Hematopoietic multipotent progenitor cell treated with erythropoietin and hydrocortisone succinate and interleukin-3 and kit ligand, for 15 days (in vitro differentiated cells): ENCODE measurements around the gene MYO5B.

Experiments used
- DNase-seq: peaks from one replicate; pipeline ENCODE4 v3.0.0-alpha.2; 2015; ENCODE audit warnings: low spot score

The MYO5B gene

DNA sequence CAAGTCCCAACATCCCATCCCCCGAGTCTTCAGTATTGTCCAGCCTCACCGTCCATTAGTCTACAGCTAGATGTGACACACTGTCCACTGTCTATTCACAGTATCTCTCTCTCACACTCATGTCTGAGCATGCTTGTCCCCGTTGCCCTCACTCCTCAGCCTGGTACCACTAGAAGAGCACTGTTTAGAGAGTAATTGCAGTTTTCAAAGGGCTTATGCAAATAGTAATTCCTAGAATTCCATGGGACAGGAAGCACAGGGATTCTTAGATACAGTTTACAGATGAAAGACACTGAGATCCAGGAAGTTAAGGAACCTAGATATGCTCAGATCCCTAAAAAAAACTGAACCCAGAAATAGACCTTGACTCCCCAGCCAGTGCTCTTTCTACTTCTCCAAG lies 125.5 kb downstream of the MYO5B start:
- no peak for DNase-seq

DNA sequence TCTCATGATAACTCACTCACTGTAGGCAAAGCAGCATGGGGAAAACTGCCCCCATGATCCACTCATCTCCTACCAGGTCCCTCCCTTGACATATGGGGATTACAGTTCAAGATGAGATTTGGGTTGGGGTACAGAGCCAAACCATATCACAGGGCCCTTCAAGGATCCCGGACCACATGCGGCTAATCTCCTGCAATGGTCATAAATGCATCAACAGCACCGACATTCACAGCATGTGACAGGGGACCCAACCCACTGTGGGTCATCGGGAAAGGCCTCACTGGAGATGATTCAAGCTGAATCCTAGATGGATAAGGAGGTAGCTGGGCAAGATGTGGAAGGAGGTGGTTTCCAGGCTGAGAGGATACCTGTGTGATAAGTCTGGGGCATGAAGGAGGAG lies 129.4 kb downstream of the MYO5B start:
- DNase-seq: no peak

DNA sequence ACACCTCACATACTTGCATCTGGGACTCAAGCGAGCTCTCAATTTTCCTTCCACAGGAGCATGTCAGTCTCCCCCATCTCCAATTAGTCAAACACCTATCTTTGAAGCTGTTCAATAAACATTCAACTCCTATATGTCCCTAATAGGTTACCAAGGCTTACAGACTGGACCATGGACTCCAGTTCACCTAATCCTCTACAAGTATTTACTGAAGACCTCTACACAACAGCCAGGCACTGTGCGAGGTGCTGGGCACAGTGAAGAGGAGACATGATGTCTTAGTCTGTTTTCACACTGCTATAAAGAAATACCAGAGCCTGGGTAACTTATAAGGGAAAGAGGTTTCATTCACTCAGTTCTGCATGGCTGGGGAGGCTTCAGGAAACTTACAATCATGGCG lies 129.9 kb downstream of the MYO5B start:
- DNase-seq: no peak

DNA sequence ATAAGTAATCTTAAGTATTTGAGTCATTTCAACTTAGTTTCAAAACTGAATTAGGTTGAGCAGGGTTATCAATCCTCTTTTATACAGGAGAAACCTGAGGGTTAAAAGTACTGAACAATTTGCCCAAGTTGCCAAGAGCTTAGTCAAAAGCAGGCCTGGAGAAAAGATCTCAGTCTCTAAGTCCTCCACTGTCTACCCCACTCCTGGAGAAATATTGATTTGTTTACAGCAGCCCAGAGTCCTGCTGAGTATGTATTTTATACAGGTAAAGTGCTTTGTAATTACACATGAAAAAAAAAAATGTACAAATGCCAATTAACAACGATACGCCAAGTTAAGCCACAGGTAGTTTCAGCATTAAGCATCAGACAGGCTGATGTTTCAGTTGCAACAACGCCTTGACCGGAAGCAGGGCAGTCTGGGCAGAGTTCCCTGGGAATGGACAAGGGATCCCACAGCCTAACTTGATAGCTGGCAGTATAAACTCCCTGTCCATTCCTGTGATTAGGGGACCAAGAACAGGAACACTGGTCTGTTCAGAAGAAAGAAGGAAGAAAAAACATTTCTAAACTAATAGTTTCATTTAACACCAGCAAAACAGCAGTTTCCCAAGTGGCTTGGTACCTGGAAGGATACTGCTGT lies 132.9 kb downstream of the MYO5B start:
- no peak for DNase-seq

DNA sequence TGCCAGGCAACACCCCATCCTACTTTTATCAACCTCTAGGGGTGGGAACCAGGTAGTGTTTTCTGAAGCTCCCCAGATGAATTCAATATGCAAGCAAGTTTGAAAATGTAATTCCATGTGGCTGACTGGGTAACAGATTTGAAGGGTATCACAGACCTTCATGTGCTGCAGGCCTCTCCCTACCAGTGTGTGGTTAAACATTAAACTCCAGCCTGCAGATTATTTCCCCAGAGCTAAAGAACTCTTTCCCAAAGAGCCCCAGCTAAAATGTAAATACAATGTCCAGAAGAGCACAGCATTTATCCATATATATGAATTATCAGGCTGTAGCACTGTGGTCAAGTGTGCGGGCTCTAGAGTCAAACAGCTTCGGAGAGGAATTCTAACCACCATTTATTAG lies 134.1 kb downstream of the MYO5B start:
- no peak for DNase-seq

DNA sequence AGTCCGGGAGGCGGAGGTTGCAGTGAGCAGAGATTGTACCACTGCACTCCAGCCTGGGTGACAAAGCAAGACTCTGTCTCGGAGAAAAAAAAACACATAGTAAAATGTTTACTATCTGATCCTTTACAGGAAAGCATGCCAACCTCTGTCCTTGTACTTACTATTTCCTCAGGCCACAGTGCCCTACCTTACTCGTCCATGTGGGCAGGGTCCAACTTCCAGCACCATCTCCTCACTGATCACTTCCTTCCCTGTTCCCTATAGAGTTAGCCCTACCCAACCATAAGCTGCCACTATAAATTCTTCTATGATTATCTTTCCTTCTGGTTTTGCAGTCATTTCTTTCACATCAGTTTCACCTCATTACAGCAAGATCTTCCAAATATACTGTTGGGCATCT lies 136.2 kb downstream of the MYO5B start:
- no peak for DNase-seq

DNA sequence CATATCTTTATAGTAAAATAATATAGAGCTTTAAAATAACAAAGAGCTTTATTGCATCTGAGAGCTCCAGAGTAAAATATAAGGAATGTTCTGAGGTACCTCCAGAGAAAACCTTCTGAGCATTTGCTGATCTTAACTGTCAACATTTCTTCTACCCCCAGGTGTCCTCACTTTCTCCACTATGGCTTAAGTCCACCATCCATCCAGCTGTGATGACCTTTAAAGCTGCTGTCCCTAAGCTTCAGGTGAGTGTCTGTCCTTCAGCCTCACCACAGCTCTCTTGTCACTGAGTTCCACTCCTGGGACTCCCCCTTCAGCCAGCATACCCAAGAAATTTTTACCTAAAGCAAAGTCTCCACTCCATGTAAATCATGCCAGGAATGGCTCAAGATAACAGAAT lies 137.9 kb downstream of the MYO5B start:
- DNase-seq: no peak

DNA sequence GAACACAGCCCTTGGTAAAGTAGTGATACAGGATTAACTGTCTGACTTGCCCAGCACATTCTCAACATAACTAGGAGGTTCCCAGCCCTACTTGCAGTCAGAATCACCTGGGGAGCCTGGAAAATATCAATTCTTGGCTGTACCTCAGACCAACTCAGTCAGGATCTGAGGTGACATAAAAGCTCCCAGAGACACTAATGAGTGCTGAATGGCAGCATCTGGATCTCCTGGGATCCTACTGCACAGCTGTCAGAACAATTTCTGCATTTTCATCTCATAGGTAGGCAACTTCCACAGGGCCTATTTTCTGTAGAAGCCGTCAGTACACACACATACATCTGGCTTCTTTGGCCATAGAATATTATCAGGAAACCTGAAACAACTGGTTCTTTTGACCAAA lies 138.8 kb downstream of the MYO5B start:
- no peak for DNase-seq

DNA sequence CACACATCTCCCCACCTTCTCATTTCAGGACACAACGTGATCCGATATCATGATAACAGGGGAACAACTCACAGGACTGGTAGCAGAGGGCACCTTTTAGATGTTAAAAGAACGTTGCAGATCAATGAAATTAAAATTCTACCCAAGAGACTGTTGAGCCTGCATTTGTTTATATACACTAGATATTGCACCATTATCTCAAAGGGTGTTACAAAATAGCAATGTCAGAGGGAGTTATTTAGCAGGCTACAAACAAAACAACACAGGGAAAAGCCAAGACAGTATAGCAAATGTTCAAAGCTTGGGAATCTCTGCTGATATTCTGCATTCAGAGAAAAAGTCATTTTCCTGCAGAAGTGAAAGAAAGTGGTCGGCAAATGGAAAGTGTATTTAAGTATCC lies 139.5 kb downstream of the MYO5B start:
- DNase-seq: no peak

DNA sequence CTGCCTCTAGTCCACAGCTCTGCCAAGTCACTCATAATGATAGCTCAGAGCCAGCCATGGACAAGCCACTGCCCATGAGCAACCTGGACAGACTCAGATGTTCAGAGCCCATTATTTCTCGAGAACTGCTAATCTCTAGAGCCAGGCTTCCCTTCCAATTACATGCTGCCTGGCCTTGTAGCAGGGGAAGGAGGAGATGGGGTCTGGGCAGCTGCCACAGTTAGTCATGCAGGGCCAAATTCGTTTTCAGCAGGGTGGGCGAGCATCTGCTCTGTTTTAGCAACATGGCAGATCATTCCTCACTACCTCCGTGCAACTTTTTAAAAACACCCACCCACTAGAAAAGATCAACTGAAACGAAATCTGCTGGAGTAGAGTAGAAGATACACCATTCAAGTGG lies 141.8 kb downstream of the MYO5B start:
- no peak for DNase-seq

DNA sequence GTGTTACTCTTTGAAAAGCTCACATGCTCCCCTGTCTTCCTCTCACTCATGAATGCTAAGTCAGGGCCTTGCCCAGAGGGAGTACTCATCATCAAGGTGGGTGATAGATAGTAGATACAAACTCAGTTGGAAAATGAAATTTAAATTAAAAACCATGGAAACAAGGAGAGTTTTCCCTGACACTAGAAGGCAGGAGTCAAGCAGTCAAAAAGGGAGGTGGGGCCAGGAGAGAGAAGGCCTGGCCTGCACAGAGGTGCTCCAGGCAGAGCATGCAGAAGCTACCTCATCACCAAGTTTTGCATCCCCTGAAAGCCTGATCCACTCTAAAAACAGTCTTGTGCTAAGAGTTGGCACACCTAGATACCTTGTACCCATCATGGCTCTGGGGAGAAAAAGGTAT lies 143.7 kb downstream of the MYO5B start:
- no peak for DNase-seq

DNA sequence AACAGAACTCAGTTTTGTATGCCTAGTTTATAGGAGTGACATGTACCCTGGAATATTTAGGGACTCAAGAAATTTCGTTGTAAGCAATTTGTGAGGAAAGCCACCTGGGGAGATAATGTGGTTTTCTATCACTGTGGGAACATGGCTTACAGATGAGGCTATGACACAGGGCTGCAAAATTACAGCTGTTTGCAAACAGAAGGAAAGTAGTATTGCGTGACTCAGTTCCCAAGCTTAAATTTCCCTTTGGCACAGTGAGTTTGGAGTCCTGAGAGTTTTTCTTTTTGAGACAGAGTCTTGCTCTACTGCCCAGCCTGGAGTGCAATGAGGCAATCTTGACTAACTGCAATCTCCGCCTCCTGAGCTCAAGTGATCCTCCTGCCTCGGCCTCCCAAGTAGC lies 149.8 kb downstream of the MYO5B start:
- no peak for DNase-seq

DNA sequence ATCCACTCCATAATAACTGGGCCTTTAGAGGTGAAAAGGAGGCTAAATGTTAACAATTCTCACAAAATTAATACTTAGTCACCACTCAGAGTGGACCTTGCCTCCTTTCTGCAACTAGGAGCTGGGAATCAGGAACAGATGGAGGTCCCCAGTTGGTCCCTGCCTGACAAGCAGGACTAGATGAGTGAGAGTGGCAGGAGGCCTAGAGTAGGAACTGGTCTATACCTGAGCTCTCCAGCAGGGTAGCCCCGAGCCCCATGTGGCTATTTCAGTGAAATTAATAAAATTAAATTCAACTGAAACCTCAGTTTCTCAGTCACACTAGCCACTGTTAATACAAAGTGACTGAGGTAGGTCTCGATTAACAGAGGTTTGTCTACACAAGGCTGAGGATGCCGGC lies 150.5 kb downstream of the MYO5B start:
- DNase-seq: no peak

DNA sequence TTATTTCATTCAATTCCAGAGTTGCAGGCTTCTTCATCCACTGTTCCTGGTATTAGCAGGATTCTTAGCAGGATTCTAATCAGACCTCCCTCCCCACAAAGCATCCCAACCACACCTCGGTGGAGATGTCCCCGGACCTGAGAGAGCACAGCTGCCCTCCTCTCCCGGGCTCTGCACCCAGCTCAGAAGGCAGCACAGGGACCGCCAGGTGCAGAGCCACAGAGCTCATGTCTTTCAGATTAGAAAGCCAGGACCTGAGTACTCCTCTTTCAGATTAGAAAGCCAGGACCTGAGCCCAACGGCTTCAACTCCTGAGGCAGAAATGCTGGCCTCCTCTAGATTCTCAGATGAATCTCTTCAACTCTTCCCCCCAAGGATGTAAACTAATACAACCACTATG lies 152.3 kb downstream of the MYO5B start:
- no peak for DNase-seq

DNA sequence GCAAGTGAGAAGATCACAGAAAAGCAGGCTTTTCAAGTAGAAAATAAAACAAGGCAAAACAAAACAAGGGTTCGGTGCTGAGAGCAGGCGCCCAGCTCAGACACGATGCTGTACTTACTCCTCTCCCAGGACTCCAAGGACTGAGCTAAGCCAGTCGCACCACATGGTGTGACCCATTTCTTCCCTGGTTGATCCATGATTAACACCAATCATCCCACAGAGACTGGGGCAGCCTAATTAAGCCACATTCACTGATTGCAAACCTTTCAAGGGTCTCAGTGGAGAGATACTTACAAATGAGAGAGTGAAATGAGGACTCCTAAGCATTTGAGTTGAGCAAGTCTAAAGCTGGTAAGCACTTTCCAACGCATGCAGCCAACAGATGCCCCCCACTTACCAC lies 155.2 kb downstream of the MYO5B start:
- DNase-seq: no peak

DNA sequence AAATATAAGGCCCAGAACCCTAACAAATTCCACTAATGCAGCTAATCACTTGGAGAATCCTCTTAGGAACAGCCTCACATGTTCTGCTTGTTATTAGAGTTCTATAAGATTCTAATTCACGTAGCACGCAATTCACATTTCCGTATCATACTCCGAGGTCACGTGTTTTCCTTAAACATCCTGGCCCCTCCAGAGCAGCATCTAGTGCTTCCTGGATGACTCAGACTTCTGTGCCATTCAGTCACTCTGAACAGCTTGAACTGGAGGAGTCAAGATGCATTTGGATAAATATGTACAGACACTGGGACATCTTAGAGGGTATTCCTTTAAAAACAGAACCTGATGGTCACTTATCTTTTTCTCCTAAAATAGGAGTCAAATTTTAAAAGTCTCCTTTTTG lies 156.5 kb downstream of the MYO5B start:
- no peak for DNase-seq

DNA sequence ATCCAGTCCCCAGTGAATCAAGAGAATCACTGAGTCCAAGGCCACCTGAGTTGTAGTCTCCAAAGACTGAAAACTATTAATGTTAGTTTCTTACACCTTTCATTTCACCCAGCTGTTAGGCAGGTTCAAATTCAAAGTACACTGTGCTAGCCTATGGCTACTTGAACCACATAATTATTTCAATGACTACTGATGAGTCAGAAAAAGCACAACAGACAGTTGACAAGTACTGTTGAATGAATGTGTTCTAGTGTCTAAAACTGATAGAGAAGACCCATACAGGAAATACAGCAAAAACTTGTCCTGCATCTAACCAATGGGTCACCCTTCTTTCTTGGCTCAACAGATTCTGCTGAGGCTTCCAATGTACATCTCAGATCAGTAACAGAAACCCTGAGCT lies 160.9 kb downstream of the MYO5B start:
- no peak for DNase-seq

DNA sequence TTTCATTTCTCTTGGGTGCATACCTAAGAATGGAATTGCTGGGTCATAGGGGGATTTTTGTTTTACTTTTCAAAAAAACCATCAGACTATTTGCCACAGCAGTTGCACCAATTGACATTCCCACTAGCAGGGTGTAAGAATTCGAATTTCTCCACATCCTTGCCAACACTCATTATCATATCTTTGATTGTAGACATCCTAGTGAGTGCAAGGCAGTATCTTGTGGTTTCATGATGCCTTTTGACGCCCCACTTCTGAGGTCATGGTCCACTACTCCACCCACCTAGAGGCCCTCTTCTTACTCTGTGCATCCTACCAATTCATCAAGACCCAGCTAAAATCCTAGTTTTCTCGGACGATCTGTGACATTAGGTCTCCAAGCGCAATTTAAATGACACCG lies 161.9 kb downstream of the MYO5B start:
- no peak for DNase-seq

DNA sequence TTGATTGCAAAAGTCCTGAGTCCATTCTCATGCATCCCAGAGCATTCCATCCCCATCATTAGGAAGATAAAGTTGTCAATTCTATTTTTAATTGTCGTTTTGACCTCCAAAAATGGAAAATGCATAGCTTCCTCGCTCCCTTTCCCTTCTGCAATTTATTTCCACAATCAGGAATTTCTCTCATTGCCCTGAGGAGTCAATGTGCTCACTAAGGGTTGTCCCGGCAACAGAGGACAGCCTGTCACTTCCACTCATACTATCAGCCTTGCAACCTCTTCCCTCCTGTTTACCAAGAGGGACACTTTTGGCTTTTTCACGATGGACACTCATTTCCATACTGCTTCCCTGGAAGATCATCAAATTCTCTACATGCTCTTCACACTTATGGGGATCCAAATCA lies 164.8 kb downstream of the MYO5B start:
- no peak for DNase-seq

DNA sequence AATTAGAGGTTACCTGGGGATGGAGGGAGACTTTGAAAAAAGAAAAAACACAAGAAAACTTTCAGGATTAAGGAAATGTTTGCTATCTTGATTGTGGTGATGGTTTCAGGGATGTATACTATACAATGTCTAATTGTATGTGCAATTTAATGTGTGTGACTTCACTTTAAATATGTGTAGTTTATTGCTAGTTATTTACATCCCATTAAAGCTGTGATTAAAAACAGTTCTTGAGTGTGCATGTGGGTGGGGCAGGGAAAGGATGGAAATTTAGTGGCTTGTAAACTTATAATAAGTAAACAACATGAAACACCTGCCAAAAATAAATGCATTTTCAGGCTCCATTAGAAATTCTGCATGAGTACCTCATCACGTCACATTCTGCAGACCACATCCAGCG lies 167.0 kb downstream of the MYO5B start:
- DNase-seq: no peak

DNA sequence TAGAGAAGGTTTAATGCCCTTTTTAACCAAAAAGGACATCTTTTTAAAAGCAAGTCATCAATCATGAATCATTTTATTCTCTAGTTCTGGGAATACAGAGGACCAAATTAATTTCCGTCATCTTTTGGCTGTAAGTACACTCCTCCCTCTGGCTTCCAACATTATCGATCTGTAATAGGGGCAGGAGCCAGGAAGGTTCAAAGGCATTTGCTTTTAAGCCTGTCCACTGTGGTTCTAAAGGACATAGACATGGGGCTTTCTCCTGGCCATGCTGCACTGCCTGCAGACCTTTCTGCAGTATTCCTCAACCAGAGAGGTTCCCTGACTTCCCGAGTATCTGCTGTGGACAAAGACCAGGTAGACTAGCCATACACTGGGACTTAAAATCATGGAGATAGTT lies 170.5 kb downstream of the MYO5B start:
- no peak for DNase-seq

DNA sequence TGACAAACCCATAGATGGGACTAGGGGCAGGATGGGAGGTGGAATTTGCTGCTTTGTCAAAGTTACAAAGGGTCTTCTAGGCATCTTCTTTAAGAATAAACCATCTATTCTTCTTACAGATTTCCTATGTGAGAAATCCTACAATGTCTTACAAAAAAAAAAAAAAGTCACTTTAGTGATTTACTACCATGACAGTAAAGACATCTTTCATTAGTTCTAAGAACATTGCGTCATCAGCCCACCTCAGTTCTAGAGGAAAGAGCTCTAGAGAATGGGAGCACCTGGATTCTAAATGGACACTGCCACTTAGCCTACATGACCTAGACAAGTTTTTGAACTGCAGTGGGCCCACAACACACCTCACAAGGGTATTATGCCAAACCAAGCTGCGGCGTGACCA lies 172.0 kb downstream of the MYO5B start:
- DNase-seq: no peak

DNA sequence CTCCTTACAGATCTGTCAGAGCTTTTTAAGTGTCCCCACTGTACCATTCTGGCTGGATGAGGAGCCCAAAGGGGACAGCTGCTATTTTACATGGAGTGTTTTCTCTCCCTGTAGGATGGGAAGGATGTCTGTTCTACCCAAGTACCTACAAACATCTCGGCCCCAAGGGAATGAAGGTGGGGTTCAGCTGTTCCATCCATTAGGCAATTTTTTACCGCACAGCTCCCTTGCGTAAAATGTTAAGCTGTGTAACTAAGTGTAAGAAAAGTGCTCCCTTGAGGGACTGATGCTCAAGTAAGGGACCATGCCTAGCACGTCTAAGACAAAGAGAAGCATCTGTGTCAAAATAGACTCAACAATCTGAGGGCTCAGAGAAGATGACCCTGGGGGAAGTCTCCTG lies 180.3 kb downstream of the MYO5B start:
- no peak for DNase-seq

DNA sequence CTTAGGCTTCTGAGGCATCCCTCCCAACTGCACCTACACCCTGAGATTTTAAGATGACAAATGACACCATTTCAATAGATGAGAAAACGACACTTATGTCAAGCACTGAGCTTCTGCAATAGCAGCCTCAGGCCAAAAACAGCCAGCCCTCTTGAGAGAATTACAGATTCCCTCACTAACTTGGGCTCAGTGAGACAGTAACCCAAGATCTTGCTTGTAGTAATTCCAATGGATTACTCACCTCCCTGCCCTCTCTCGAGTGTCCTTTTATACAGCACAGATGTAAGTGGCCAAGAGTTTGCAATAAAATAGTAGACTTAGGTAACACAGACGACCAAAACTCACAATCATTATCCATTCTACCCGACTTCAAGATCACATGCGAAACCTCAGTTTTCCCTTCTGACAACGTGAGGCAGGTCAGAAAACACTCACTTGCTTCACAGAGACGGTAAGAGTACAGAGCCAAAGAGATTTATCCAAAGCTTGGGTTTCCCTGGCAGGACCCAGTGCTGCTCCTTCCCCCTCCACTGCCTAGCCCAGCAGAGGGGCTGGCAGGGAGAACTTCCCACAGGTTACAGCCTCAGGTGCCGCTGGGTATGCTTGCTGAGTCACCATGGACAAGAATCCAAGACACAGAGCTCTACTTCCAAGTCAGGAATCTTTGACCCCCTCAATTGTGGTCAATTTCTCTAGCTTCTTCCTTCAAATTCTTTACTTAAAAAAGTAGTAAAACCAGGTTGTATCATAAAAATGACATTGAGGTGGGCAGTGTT lies 181.4 kb downstream of the MYO5B start:
- no peak for DNase-seq
